ENCODE measurements around the gene CACHD1.
A peak's percentile ranks its signal among the peaks of the same experiment; 100 is the strongest.

CACHD1 gene

GRCh38 chr1:64523413-64524337 lies 53.7 kb downstream of the CACHD1 start:
- no peak for DNase-seq (ENCODE audit: low read depth, low spot score)

DNA sequence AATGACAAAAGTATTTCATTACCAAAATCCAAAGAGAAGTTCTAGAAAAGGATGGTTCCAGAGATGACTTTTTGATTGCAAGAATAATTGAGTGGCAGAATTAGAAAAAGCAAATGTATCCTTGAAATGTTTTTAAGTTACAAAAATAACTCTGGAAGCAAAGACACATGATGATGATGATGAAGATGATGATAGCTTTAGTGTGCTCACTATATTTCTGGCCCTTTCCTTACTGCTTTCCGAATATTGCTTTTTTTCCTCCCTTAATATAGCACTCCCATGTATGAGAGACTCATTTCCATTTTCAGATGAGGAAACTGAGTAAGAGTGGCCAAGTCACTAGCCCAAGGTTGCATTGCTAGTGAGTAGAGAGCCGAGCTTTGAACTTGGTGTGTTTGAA lies 54.7 kb downstream of the CACHD1 start:
- DNase-seq (ENCODE audit: low read depth, low spot score), result no peak

DNA sequence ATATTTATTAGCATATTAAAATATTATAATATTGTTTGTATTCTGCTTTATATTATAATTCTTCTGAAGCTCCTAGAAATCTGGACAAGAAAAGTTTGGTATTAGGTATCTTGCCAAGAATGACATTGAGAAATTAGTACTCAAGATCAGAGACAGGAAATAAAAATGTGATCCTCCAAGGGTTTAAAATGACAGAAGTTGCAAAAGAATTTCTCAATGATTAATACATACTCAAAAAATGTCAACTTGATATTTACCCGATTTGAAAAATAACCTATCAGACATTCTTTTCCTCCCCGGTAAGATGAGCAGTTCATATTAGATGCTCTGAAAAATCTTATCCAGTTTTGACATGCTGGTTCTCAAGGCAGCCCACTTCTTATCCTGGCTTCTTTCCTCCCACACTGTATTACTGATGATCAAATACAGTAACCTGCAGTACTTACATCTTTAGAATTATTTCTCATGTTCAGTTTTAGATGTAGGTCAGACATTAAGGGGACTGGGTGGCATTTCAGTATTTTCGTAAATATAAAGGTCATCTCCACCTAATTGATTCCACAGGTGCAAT lies 55.3 kb downstream of the CACHD1 start:
- DNase-seq (ENCODE audit: low read depth, low spot score), result no peak

GRCh38 chr1:64526312-64526711 lies 56.4 kb downstream of the CACHD1 start:
- no peak for DNase-seq (ENCODE audit: low read depth, low spot score)

GRCh38 chr1:64527165-64527564 lies 57.2 kb downstream of the CACHD1 start:
- no peak for DNase-seq (ENCODE audit: low read depth, low spot score)

DNA sequence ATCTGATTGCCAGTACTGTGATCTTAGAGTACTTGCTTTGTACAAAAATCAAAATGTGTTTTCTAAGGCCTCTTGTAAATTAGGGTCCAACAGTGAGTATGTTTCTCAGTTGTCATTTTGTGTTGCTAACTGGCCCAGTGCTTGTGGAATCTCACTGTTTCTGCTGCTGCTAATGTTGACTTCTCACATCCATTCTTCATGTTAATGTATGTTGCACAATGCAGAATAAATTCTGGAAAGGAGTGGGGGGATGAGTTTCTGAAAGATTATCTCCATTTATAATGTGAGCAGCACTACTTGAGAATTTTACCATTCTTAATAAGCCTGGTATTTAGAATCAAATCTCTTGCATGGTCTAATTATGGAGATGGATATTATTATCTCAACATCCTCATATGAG lies 57.9 kb downstream of the CACHD1 start:
- DNase-seq (ENCODE audit: low read depth, low spot score), result no peak

- no peak for DNase-seq (ENCODE audit: low read depth, low spot score)
Observed at GRCh38 chr1:64530969-64531692, 61.2 kb downstream of the CACHD1 start.

- no peak for DNase-seq (ENCODE audit: low read depth, low spot score)
Observed at GRCh38 chr1:64532646-64533045, 62.7 kb downstream of the CACHD1 start.

GRCh38 chr1:64535938-64536835 lies 66.3 kb downstream of the CACHD1 start:
- no peak for DNase-seq (ENCODE audit: low read depth, low spot score)

DNA sequence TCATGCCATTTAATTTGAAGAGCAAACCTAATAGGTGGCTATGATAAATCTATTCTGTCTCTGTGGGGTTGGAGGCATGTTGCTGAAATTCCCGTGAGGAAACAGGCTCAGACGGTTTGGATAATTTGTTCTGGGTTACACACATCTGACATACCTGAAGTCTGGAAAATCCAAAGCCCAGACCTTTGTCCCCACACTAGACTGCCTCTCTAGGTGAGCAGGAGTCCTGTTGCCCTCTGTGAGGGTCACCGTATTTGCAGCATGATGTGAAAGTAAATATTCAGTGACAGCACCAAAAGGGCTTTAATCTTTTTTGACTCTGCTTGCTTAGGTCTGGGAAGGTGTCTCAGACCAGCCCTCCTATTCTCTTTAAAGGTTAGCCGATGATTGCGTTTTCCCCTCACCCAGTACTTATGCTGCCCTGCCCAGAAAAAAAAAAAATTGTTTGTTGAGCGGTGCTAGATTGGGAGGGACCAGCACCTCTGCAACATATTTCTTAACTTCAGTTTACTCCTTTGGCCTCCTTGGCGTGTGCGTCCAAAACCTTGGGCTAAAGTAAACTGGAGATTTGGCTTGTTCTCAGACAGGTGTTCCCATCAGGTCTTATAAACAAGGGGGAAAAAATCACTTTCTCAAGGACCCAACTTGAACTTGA lies 67.0 kb downstream of the CACHD1 start:
- DNase-seq (ENCODE audit: low read depth, low spot score), result no peak

GRCh38 chr1:64537942-64538341 lies 68.0 kb downstream of the CACHD1 start:
- DNase-seq (ENCODE audit: low read depth, low spot score), result no peak

GRCh38 chr1:64538389-64538788 lies 68.5 kb downstream of the CACHD1 start:
- DNase-seq (ENCODE audit: low read depth, low spot score), result no peak

DNA sequence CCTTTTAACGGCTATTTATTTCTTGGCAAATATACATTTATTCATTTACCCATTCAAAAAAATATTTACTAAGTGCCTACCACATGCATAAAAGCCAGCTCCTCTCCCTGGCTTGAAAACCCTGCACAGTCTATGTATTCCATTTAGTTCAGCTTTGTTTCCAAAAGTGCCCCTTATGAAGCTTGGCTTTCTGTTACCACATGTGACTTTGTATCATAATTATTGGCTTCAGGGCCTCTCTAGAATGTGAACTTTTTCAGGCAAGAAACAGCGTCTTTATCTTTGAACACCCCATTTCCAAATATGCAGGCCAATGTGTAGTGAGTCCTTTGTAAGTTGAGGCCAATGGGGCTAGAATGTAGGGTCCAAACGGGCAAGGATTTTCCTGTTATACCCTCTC lies 69.4 kb downstream of the CACHD1 start:
- DNase-seq (ENCODE audit: low read depth, low spot score), result no peak

DNA sequence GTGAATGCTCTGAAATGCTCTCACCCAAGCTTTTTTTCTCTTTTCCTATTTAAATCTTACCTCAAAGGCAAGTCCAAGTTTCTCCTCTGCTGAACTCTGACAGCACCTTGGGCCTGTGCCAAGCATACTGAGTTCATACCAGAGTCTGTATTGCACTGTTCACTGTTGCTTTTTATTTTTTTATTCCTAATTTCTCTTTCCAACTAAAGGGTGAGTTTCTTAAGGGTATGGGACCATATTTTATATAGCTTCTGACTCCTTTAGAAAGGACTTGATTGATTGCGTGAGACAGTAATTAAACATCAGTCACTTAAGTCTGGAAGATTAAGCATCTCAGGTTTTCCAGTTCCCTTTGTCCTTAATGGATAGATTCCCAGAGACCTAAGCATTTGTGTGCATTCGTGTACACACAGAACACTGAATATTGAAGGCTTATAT lies 69.9 kb downstream of the CACHD1 start:
- no peak for DNase-seq (ENCODE audit: low read depth, low spot score)

- DNase-seq (ENCODE audit: low read depth, low spot score), result no peak
Observed at GRCh38 chr1:64540265-64540791, 70.4 kb downstream of the CACHD1 start.

DNA sequence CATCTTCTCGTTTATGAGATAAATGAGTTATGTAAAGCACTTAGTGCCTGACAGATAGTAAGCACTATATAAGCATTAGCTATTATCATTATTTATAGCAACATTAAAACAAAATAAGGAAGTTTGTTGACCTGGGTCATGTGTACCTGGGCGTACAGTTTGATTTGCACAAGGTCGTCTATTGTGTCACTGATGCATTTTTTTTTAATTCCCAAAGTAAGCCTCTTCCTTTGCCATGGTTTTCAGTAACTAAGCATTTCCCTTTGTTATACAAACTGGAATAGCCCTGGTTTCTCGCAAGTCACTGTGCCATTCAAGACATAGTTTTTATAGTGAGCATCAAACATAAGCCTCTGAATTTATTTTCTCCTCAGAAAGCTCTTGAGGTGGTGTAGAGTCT lies 72.2 kb downstream of the CACHD1 start:
- no peak for DNase-seq (ENCODE audit: low read depth, low spot score)

DNA sequence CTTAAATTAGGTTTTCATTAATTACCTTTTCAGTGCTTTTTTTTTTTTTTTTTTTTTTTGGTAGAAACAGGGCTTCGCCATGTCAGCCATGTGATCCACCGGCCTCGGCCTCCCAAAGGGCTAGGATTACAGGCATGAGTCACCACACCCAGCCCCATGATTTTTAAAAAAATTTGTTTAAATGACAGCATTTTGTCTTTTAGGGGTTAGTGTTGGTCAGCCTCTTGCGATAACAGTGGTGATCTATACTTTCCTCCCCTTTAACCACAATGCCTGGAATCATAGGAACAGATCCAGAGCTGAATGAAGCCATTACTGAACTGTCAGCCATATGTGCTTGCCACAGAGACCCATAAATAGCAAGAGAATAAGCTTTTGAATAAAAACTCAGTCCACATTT lies 73.9 kb downstream of the CACHD1 start:
- DNase-seq (ENCODE audit: low read depth, low spot score), result no peak

DNA sequence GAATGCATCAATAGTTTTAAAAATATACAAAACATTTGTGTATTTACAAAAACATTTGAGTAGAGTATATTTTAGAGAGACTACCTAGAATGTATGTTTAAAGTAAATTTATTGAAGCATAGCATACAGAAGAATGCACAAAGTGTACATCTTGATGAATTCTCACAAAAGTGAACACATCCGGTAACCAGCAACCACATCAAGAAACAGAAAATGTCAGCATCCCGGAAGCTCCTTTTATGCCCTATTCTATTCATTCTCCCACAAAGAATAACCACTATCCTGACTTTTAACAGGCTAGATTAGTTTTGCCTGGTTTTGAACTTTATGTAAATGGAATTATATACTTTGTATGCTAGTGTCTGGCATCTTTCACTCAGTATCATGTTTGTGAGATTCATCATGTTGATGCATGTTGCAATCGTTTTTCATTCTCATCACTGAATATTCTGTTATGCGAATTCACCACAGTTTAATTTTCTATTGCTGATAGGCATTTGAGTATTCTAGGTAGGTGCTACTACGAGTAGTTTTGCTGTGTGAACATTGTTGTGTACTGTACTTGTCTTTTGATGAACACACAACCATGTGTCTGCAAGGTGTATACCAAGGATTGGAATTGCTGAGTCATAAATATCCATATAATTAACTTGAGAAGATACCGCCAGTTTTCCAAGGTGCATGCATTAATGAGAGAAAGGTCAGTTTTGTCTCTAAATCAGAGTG lies 75.4 kb downstream of the CACHD1 start:
- no peak for DNase-seq (ENCODE audit: low read depth, low spot score)

- DNase-seq (ENCODE audit: low read depth, low spot score), result peak; percentile 54
Observed at GRCh38 chr1:64546013-64546412, 76.1 kb downstream of the CACHD1 start.
